OCI-LY3 (cell line): ENCODE results near the gene GRID1.

Source experiments
- H2AFZ ChIP-seq: fragments of 200-600, 300-600 bp; shearing (Covaris generic); 2 replicates; pipeline ENCODE4 v1.6.0; 2014; ENCODE audit warnings: antibody characterized with exemption, low read depth, low read length
- H3K27ac ChIP-seq: fragments of 200-600, 300-600 bp; sonication (generic); 2 replicates; pipeline ENCODE4 v1.5.1; 2014; ENCODE audit warnings: mild to moderate bottlenecking, low read length, moderate library complexity, mixed read lengths
- H3K27me3 ChIP-seq: fragments of 200-600, 300-600 bp; sonication (generic); 2 replicates; pipeline ENCODE4 v1.6.1; 2014; ENCODE audit warnings: low read depth, low read length, mixed read lengths
- H3K36me3 ChIP-seq: fragments of 200-600, 300-600 bp; sonication (generic); replicated peaks from 2 replicates; pipeline ENCODE3; 2014; ENCODE audit warnings: low read depth, low read length, mixed read lengths
- H3K4me1 ChIP-seq: fragments of 300-600, 200-600 bp; sonication (generic); 2 replicates; pipeline ENCODE4 v1.6.1; 2014; ENCODE audit warnings: low read length, mixed read lengths
- H3K4me2 ChIP-seq: fragments of 200-600, 300-600 bp; sonication (generic); 2 replicates; pipeline ENCODE4 v1.6.1; 2014; ENCODE audit warnings: low read length, mixed read lengths
- H3K4me3 ChIP-seq: fragments of 300-600, 200-600 bp; sonication (generic); 2 replicates; pipeline ENCODE4 v1.5.1; 2014; ENCODE audit warnings: antibody characterized with exemption, mild to moderate bottlenecking, low read length, moderate library complexity
- H3K79me2 ChIP-seq: fragments of 300-600, 200-600 bp; shearing (Covaris generic); 2 replicates; pipeline ENCODE4 v1.6.1; 2014; ENCODE audit warnings: mild to moderate bottlenecking, low read length, mixed read lengths
- H3K9ac ChIP-seq: fragments of 300-600, 200-600 bp; shearing (Covaris generic); 2 replicates; pipeline ENCODE4 v1.6.0; 2014; ENCODE audit warnings: mild to moderate bottlenecking, low read length, moderate library complexity
- H3K9me3 ChIP-seq: fragments of 200-600, 300-600 bp; shearing (Covaris generic); 2 replicates; pipeline ENCODE4 v1.6.1; 2014; ENCODE audit warnings: low read length, mixed read lengths; ENCODE audit not compliant: insufficient read depth
- H4K20me1 ChIP-seq: fragments of 200-600, 300-600 bp; sonication (generic); 2 replicates; pipeline ENCODE4 v1.6.1; 2016; ENCODE audit warnings: low read length, mixed read lengths; ENCODE audit not compliant: insufficient read depth
- CTCF ChIP-seq: fragments of 200-600, 300-600 bp; sonication (generic); IDR thresholded peaks from 2 replicates; pipeline ENCODE4 v1.5.1; 2014; ENCODE audit warnings: antibody characterized with exemption, low read length, low read depth
- EZH2phosphoT487 ChIP-seq: fragments of 200-600 bp; shearing (Covaris generic); IDR thresholded peaks from 2 replicates; pipeline ENCODE4 v1.6.1; 2018; ENCODE audit warnings: antibody characterized with exemption, mixed run types, low read depth

Gene GRID1

GRCh38 chr10:86144301-86144700 lies 222.3 kb downstream of the GRID1 start:
- Histone ChIP-seq H4K20me1 (no peaks in the 10 kb centered on the region), H3K4me1 (no peaks in the 10 kb centered on the region), H3K27ac (no peak overlapping the region), H3K9me3 (no peaks in the 10 kb centered on the region), H3K4me3 (no peak overlapping the region), H2AFZ (no peak overlapping the region), H3K27me3 (no peaks in the 10 kb centered on the region), H3K9ac (no peak overlapping the region), H3K36me3 (no peaks in the 10 kb centered on the region), H3K79me2 (no peaks in the 10 kb centered on the region), H3K4me2 (no peak overlapping the region)
- TF ChIP-seq CTCF (no peak), EZH2phosphoT487 (no peak)

- no peaks in the 10 kb centered on the region for H3K36me3 ChIP-seq
- no peaks in the 10 kb centered on the region for H4K20me1 ChIP-seq
- H3K4me1 ChIP-seq, result no peaks in the 10 kb centered on the region
- no peak for TF ChIP-seq EZH2phosphoT487
- TF ChIP-seq CTCF, result no peak
- H3K27me3 ChIP-seq, result no peaks in the 10 kb centered on the region
- no peak overlapping the region for H3K27ac ChIP-seq
- no peak overlapping the region for H2AFZ ChIP-seq
- H3K9me3 ChIP-seq, result no peaks in the 10 kb centered on the region
- no peak overlapping the region for H3K9ac ChIP-seq
- no peak overlapping the region for H3K4me2 ChIP-seq
- H3K79me2 ChIP-seq, result no peaks in the 10 kb centered on the region
- H3K4me3 ChIP-seq, result no peak overlapping the region
These were observed 224.7 kb downstream of the GRID1 start for GRCh38 chr10:86141896-86142295.

- no peaks in the 10 kb centered on the region for H4K20me1 ChIP-seq
- no peaks in the 10 kb centered on the region for H3K79me2 ChIP-seq
- H3K9me3 ChIP-seq, result no peaks in the 10 kb centered on the region
- H3K4me3 ChIP-seq, result no peak overlapping the region
- TF ChIP-seq EZH2phosphoT487 (no peak), CTCF (peak; percentile 65)
- H3K4me2 ChIP-seq, result no peak overlapping the region
- H3K36me3 ChIP-seq, result no peaks in the 10 kb centered on the region
- H3K27ac ChIP-seq, result no peak overlapping the region
- H3K27me3 ChIP-seq, result no peaks in the 10 kb centered on the region
- H3K4me1 ChIP-seq, result no peaks in the 10 kb centered on the region
- H3K9ac ChIP-seq, result no peak overlapping the region
- no peak overlapping the region for H2AFZ ChIP-seq
These were observed 227.4 kb downstream of the GRID1 start for GRCh38 chr10:86139066-86139657.

GRCh38 chr10:86138551-86139065 lies 228.0 kb downstream of the GRID1 start:
- H3K79me2 ChIP-seq, result no peaks in the 10 kb centered on the region
- H4K20me1 ChIP-seq, result no peaks in the 10 kb centered on the region
- TF ChIP-seq CTCF (no peak), EZH2phosphoT487 (no peak)
- H3K9ac ChIP-seq, result no peak overlapping the region
- no peaks in the 10 kb centered on the region for H3K27me3 ChIP-seq
- H3K27ac ChIP-seq, result no peak overlapping the region
- H3K36me3 ChIP-seq, result no peaks in the 10 kb centered on the region
- H3K4me2 ChIP-seq, result no peak overlapping the region
- no peaks in the 10 kb centered on the region for H3K4me1 ChIP-seq
- no peak overlapping the region for H2AFZ ChIP-seq
- no peak overlapping the region for H3K4me3 ChIP-seq
- H3K9me3 ChIP-seq, result no peaks in the 10 kb centered on the region
